ENCODE measurements around the gene CLTB. TPM values are rescaled to one million over a fixed set of nuclear protein-coding genes. Genes with fewer than 3 reads are reported as not detected.

CLTB gene
- total and polyA plus RNA-seq, 8 donors: 41.0 to 128 (median 51.9) TPM

DNA sequence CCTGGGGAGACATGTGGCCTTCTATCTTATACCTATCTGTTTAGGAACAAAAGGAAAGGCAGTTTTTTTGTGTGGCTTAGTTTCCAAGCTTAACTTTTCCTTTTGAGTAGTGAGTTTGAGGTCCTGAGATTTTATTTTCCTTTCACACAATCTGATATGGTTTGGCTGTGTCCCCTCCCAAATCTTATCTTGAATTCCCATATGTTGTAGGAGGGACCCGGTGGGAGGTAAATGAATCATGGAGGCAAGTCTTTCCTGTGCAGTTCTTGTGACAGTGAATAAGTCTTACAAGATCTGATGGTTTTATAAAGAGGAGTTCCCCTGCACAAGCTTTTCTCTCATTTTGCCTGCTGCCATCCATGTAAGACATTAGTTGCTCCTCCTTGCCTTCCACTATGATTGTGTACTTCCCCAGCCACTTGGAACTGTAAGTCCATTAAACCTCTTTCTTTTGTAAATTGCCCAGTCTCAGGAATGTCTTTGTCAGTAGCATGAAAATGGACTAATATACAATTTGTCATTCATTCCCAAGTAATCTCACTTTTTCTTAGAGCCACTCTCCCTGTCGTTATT is 4.7 kb upstream of the CLTB start:
- intact Hi-C loops (cut with DNase I): no loop called here

DNA sequence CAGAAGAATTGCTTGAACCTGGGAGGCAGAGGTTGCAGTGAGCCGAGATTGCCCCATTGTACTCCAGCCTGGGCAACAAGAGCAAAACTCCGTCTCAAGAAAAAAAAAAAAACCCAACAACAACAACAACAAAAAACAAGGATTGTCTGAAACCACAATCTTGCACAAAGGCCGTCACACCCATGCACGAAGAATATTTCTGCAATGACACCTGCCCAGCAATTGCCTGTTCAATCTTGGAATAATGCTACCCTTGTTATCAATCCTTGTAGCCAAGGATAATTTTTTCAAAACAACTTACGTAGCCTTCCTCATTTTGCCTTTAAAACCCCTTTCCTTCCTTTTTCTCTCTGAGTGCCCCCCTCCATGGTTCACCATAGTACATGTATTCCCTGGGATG is 3.7 kb upstream of the CLTB start:
- no peak for ATAC-seq

More for the DNA sequence above, 4.7 kb upstream of the CLTB start:
- DNase-seq (no peak), ATAC-seq (no peak)
- Histone ChIP-seq H3K27me3 (no peaks in the 10 kb centered on the region), H3K4me1 (peaks cover 5 to 8% of the 10 kb centered on the region in 2 donors), H3K4me3 (no peak overlapping the region), H3K27ac (no peak overlapping the region), H3K36me3 (no peaks in the 10 kb centered on the region), H3K9me3 (no peaks in the 10 kb centered on the region)
- TF ChIP-seq, protein P1, sequence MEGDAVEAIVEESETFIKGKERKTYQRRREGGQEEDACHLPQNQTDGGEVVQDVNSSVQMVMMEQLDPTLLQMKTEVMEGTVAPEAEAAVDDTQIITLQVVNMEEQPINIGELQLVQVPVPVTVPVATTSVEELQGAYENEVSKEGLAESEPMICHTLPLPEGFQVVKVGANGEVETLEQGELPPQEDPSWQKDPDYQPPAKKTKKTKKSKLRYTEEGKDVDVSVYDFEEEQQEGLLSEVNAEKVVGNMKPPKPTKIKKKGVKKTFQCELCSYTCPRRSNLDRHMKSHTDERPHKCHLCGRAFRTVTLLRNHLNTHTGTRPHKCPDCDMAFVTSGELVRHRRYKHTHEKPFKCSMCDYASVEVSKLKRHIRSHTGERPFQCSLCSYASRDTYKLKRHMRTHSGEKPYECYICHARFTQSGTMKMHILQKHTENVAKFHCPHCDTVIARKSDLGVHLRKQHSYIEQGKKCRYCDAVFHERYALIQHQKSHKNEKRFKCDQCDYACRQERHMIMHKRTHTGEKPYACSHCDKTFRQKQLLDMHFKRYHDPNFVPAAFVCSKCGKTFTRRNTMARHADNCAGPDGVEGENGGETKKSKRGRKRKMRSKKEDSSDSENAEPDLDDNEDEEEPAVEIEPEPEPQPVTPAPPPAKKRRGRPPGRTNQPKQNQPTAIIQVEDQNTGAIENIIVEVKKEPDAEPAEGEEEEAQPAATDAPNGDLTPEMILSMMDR (IDR thresholded peaks at IDR 0.05): no peak

DNA sequence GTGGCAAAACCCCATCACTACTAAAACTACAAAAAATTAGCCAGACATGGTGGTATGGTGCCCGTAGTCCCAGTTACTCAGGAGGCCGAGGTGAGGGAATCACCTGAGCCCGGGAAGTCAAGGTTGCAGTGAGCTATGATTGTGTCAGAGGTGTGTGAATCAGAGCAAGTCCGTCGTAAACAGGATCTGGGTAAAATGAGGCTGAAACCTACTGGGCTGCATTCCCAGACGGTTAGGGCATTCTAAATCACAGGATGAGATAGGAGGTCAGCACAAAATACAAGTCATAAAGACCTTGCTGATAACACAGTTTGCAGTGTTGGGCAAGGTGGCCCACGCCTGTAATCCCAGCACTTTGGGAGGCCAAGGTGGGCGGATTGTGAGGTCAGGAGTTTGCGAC is 1.9 kb upstream of the CLTB start:
- DNase-seq (no peak), ATAC-seq (no peak)
- Histone ChIP-seq H3K4me1 (peaks cover 24 to 33% of the 10 kb centered on the region in 2 donors), H3K9me3 (no peaks in the 10 kb centered on the region), H3K36me3 (no peaks in the 10 kb centered on the region), H3K27me3 (no peaks in the 10 kb centered on the region), H3K27ac (no peak overlapping the region), H3K4me3 (no peak overlapping the region)
- intact Hi-C loops (cut with DNase I): no loop called here
- TF ChIP-seq, protein P1 (IDR thresholded peaks at IDR 0.05): no peak

More for the DNA sequence above, 3.7 kb upstream of the CLTB start:
- TF ChIP-seq, protein P1 (IDR thresholded peaks at IDR 0.05): no peak
- no peaks in the 10 kb centered on the region for H3K27me3 ChIP-seq
- H3K27ac ChIP-seq: no peak overlapping the region
- intact Hi-C loops (cut with DNase I): no loop called here
- H3K9me3 ChIP-seq: no peaks in the 10 kb centered on the region
- H3K4me3 ChIP-seq: no peak overlapping the region
- no peaks in the 10 kb centered on the region for H3K36me3 ChIP-seq
- DNase-seq: no peak
- H3K4me1 ChIP-seq: peaks cover 12 to 15% of the 10 kb centered on the region in 2 donors

DNA sequence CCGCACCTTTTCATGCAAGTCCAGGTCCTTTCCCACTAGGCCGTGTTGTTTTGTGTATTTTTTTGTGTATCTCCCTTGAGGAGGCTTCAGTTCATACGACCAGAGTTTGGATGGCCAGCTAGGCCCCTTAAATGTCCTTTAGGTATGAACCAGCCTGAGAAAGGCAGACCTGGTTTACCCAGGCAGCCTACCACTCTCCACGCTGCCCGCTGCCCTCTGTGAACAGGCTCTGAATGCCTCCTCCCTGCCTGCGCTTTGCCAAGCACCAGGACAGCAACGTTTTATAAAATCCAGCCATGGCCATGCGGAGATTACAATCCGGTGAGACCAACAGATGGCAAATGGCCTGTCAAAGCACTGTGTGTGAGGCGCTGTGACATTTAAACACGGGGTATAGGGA is 626 bp upstream of the CLTB start:
- H3K27ac ChIP-seq: peak overlapping the region in 1 of 2 donors; percentile 93
- intact Hi-C loops (cut with DNase I): no loop called here

DNA sequence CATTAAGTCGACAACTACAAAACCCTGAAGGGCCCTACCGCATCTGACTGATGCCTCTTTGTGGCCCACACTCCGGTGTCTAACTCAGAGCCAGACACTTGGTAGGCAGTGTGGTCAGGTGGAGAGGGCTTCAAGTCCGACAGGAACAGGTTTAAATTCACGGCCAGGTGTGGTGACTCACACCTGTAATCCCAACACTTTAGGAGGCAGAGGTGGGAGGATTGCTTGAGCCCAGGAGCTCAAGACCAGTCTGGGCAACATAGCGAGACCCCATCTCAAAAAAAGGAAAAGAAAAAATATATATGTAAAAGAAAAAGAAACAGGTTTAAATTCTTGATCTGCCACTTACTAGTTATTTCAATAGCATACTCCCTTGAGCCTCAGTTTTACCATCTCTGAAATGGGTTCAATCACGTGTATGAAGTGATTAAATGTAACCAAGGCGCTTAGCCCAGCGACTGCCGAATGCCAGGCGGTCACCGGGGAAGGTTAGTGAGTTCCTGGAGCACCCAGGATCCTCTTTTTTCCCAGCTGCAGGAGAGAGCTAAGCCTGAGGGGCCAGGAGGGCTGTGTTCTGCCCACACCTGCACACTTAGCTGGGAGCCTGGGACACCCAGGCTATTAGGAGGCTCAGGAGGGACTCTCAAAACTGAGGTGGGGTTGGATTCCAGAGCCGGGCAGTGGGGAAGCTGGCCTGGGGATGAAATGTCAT is 943 bp downstream of the CLTB start:
- TF ChIP-seq, protein P1 (IDR thresholded peaks at IDR 0.05): no peak
- intact Hi-C loops (cut with DNase I): no loop called here
- ATAC-seq: peak; percentile 4
- Histone ChIP-seq H3K36me3 (no peaks in the 10 kb centered on the region), H3K27me3 (no peaks in the 10 kb centered on the region), H3K4me3 (peak overlapping the region; percentile 96 to 99), H3K4me1 (peaks cover 26 to 58% of the 10 kb centered on the region in 2 donors), H3K27ac (peak overlapping the region; percentile 87 to 93), H3K9me3 (no peaks in the 10 kb centered on the region)
- DNase-seq: peak in 1 of 4 donors; percentile 11

More for the DNA sequence above, 626 bp upstream of the CLTB start:
- H3K36me3 ChIP-seq: no peaks in the 10 kb centered on the region
- H3K9me3 ChIP-seq: no peaks in the 10 kb centered on the region
- DNase-seq (no peak), ATAC-seq (no peak)
- H3K27me3 ChIP-seq: no peaks in the 10 kb centered on the region
- H3K4me1 ChIP-seq: peaks cover 24 to 46% of the 10 kb centered on the region in 2 donors
- TF ChIP-seq, protein P1 (IDR thresholded peaks at IDR 0.05): no peak
- H3K4me3 ChIP-seq: peak overlapping the region in 1 of 2 donors; percentile 96
